H9 (cell line): ENCODE results near the gene TBC1D3B. TPM values are rescaled to one million over a fixed set of nuclear protein-coding genes. Genes with fewer than 3 reads are reported as not detected.

ENCODE experiments used
- DNase-seq: peaks from one replicate; pipeline ENCODE4 v3.0.0-alpha.2; 2017
- H2AFZ ChIP-seq: one replicate; pipeline ENCODE4 v1.6.1; 2013; ENCODE audit warnings: mild to moderate bottlenecking, low read length, control low read depth, moderate library complexity
- H2AK5ac ChIP-seq: 2 replicates; pipeline ENCODE4 v1.6.1; 2013; ENCODE audit warnings: low read length, control low read depth, mixed read lengths; ENCODE audit not compliant: insufficient read length
- H2BK120ac ChIP-seq: one replicate; pipeline ENCODE4 v1.6.1; 2013; ENCODE audit warnings: low read depth, mild to moderate bottlenecking, low read length, control low read depth, inconsistent platforms; ENCODE audit not compliant: poor library complexity, severe bottlenecking
- H2BK12ac ChIP-seq: 2 replicates; pipeline ENCODE4 v1.6.1; 2013; ENCODE audit warnings: low read length, control low read depth, mixed read lengths, low read depth; ENCODE audit not compliant: insufficient read length
- H2BK15ac ChIP-seq: 2 replicates; pipeline ENCODE4 v1.6.1; 2013; ENCODE audit warnings: low read depth, low read length, control low read depth
- H2BK20ac ChIP-seq: one replicate; pipeline ENCODE4 v1.6.1; 2013; ENCODE audit warnings: low read depth, mild to moderate bottlenecking, low read length, control low read depth, inconsistent platforms; ENCODE audit not compliant: poor library complexity, severe bottlenecking
- H2BK5ac ChIP-seq: 2 replicates; pipeline ENCODE4 v1.6.1; 2013; ENCODE audit warnings: low read length, control low read depth, mixed read lengths; ENCODE audit not compliant: insufficient read length
- H3K14ac ChIP-seq: 2 replicates; pipeline ENCODE4 v1.6.1; 2013; ENCODE audit warnings: low read length, control low read depth; ENCODE audit not compliant: insufficient read depth
- H3K18ac ChIP-seq: 2 replicates; pipeline ENCODE4 v1.6.1; 2013; ENCODE audit warnings: low read depth, mild to moderate bottlenecking, mixed read lengths, low read length, control low read depth; ENCODE audit not compliant: insufficient read length
- H3K23ac ChIP-seq: 2 replicates; pipeline ENCODE4 v1.6.1; 2013; ENCODE audit warnings: low read length, control low read depth, mixed read lengths, low read depth; ENCODE audit not compliant: insufficient read length
- H3K23me2 ChIP-seq: 2 replicates; pipeline ENCODE4 v1.6.1; 2013; ENCODE audit warnings: low read depth, mild to moderate bottlenecking, mixed read lengths, low read length, control low read depth; ENCODE audit not compliant: insufficient read length, poor library complexity, severe bottlenecking
- H3K27ac ChIP-seq: 2 replicates; pipeline ENCODE4 v1.5.1; 2013; ENCODE audit warnings: low read length, control low read depth, mixed read lengths, low read depth; ENCODE audit not compliant: insufficient read length
- H3K27me3 ChIP-seq: 2 replicates; pipeline ENCODE4 v1.6.1; 2013; ENCODE audit warnings: low read length, control low read depth, inconsistent platforms; ENCODE audit not compliant: insufficient read depth
- H3K4ac ChIP-seq: 2 replicates; pipeline ENCODE4 v1.6.1; 2013; ENCODE audit warnings: low read depth, mild to moderate bottlenecking, control low read depth, inconsistent platforms, low read length, moderate library complexity
- H3K4me1 ChIP-seq: 2 replicates; pipeline ENCODE4 v1.6.1; 2013; ENCODE audit warnings: low read length, control low read depth, inconsistent platforms; ENCODE audit not compliant: insufficient read depth
- H3K4me2 ChIP-seq: 2 replicates; pipeline ENCODE4 v1.6.1; 2013; ENCODE audit warnings: low read length, control low read depth, mixed read lengths; ENCODE audit not compliant: insufficient read length, insufficient read depth
- H3K56ac ChIP-seq: 2 replicates; pipeline ENCODE4 v1.6.1; 2013; ENCODE audit warnings: low read depth, mild to moderate bottlenecking, mixed read lengths, low read length, control low read depth; ENCODE audit not compliant: insufficient read length
- H3K79me1 ChIP-seq: 2 replicates; pipeline ENCODE4 v1.6.1; 2013; ENCODE audit warnings: low read depth, mild to moderate bottlenecking, moderate library complexity, low read length, control low read depth, inconsistent platforms; ENCODE audit not compliant: insufficient read depth, poor library complexity, severe bottlenecking
- H3K79me2 ChIP-seq: 2 replicates; pipeline ENCODE4 v1.6.1; 2013; ENCODE audit warnings: low read length, control low read depth, inconsistent platforms; ENCODE audit not compliant: insufficient read depth
- H3K9ac ChIP-seq: 2 replicates; pipeline ENCODE4 v1.6.1; 2013; ENCODE audit warnings: low read length, control low read depth, mixed read lengths; ENCODE audit not compliant: insufficient read length; ENCODE audit errors: extremely low read depth
- H3K9me3 ChIP-seq: one replicate; pipeline ENCODE4 v1.6.1; 2013; ENCODE audit warnings: low read depth, low read length, inconsistent platforms; ENCODE audit not compliant: control insufficient read depth
- H3T11ph ChIP-seq: one replicate; pipeline ENCODE4 v1.6.1; 2013; ENCODE audit warnings: mild to moderate bottlenecking, low read length, control low read depth, inconsistent platforms
- H4K20me1 ChIP-seq: one replicate; pipeline ENCODE4 v1.6.1; 2013; ENCODE audit not compliant: control insufficient read depth, insufficient read length, insufficient read depth
- H4K5ac ChIP-seq: 2 replicates; pipeline ENCODE4 v1.6.1; 2013; ENCODE audit warnings: low read depth, mild to moderate bottlenecking, mixed read lengths, low read length, control low read depth; ENCODE audit not compliant: insufficient read length
- H4K8ac ChIP-seq: replicated peaks from 2 replicates; pipeline ENCODE4 v1.6.1; 2013; ENCODE audit warnings: low read length, control low read depth, mixed read lengths, low read depth; ENCODE audit not compliant: insufficient read length
- H4K91ac ChIP-seq: 2 replicates; pipeline ENCODE4 v1.6.1; 2013; ENCODE audit warnings: low read depth, mild to moderate bottlenecking, moderate library complexity, mixed read lengths, low read length, control low read depth; ENCODE audit not compliant: insufficient read length
- H3K27ac Mint-ChIP-seq, 3 experiments: 2 replicates in 2 of 3; 3 replicates in 1 of 3; pipeline ENCODE4 v1.8.0; 2020 to 2021; ENCODE audit warnings: mixed read lengths in 3 of 3, mild to moderate bottlenecking in 1 of 3, moderate library complexity in 1 of 3
- H3K27me3 Mint-ChIP-seq: 2 replicates; pipeline ENCODE4 v1.8.0; 2021; ENCODE audit warnings: low read depth, mild to moderate bottlenecking, moderate library complexity, mixed read lengths
- H3K36me3 Mint-ChIP-seq, 3 experiments: 2 replicates in 2 of 3; 3 replicates in 1 of 3; pipeline ENCODE4 v1.8.0; 2020 to 2021; ENCODE audit warnings: low read depth in 3 of 3, mixed read lengths in 3 of 3; ENCODE audit not compliant: insufficient read depth in 1 of 3
- H3K4me1 Mint-ChIP-seq, 2 experiments: 2 replicates each; pipeline ENCODE4 v1.8.0; 2020; ENCODE audit warnings: mixed read lengths in 2 of 2
- H3K4me3 Mint-ChIP-seq, 2 experiments: 2 replicates in 1 of 2; 3 replicates in 1 of 2; pipeline ENCODE4 v1.8.0; 2020 to 2021; ENCODE audit warnings: mild to moderate bottlenecking in 2 of 2, mixed read lengths in 2 of 2, moderate library complexity in 1 of 2
- H3K9me3 Mint-ChIP-seq, 2 experiments: 2 replicates in 1 of 2; 3 replicates in 1 of 2; pipeline ENCODE4 v1.8.0; 2020; ENCODE audit warnings: mild to moderate bottlenecking in 2 of 2, mixed read lengths in 2 of 2, moderate library complexity in 1 of 2
- CTCF ChIP-seq: fragments of 200-600 bp; sonication (generic); conservative IDR thresholded peaks from 3 replicates; pipeline ENCODE4 v1.8.0; 2021; ENCODE audit warnings: antibody characterized with exemption, mild to moderate bottlenecking
- WGBS: extraction: QIAGEN DNeasy Blood & Tissue Kit; methylation state at CpG from one replicate; pipeline ENCODE4 v1.1.7; 2013; ENCODE audit warnings: missing lambda C conversion rate, low lambda C conversion rate, mixed read lengths; ENCODE audit not compliant: insufficient read length; ENCODE audit errors: extremely low coverage; 5-methylcytosine and 5-hydroxymethylcytosine counted together
- total RNA-seq: library from RNA; stranded (reverse); gene quantifications from 2 replicates; pipeline ENCODE4 v1.2.1, GENCODE V29; 2021

TBC1D3B gene
- total RNA-seq, 1 experiment from 2014 or later: 8.8 TPM

GRCh38 chr17:36198831-36199465 lies 22.5 kb upstream of the TBC1D3B start:
- H3K56ac ChIP-seq: no peak overlapping the region
- H3K4me1 ChIP-seq: no peaks in the 10 kb centered on the region; the same call in 1 of the 2 replicates
- H2AFZ ChIP-seq: no peak overlapping the region
- H3K36me3 Mint-ChIP-seq: no peaks in the 10 kb centered on the region
- no peaks in the 10 kb centered on the region for H3K27me3 ChIP-seq
- H3K27me3 Mint-ChIP-seq: peaks cover 15% of the 10 kb centered on the region
- no peak overlapping the region for H3K18ac ChIP-seq
- no peak overlapping the region for H2AK5ac ChIP-seq
- H3K4ac ChIP-seq: no peak overlapping the region
- peaks cover 17 to 20% of the 10 kb centered on the region in 2 experiments for H3K4me1 Mint-ChIP-seq
- H3K9me3 ChIP-seq: no peaks in the 10 kb centered on the region
- no peak for DNase-seq
- no CpG with 5 or more reads among the region's 7 CpGs for WGBS
- no peaks in the 10 kb centered on the region for H3K79me1 ChIP-seq
- no peaks in the 10 kb centered on the region for H3K79me2 ChIP-seq
- H3K23me2 ChIP-seq: no peaks in the 10 kb centered on the region
- H3K14ac ChIP-seq: no peak overlapping the region
- H3K23ac ChIP-seq: no peak overlapping the region
- no peak for TF ChIP-seq CTCF
- no peak overlapping the region for H3K4me3 Mint-ChIP-seq
- no peak overlapping the region for H4K5ac ChIP-seq
- H3K9ac ChIP-seq: no peak overlapping the region
- H3K27ac ChIP-seq: no peak overlapping the region
- H4K20me1 ChIP-seq: no peaks in the 10 kb centered on the region
- H3T11ph ChIP-seq: no peak overlapping the region
- no peak overlapping the region for H2BK12ac ChIP-seq
- no peak overlapping the region for H2BK15ac ChIP-seq
- H4K91ac ChIP-seq: no peak overlapping the region
- H2BK20ac ChIP-seq: no peak overlapping the region
- H4K8ac ChIP-seq: no peak overlapping the region
- H3K4me2 ChIP-seq: no peak overlapping the region
- H3K9me3 Mint-ChIP-seq: no peaks in the 10 kb centered on the region; a peak in 1 of 5 replicates
- H2BK120ac ChIP-seq: no peak overlapping the region
- no peak overlapping the region; a peak in 1 of 7 replicates for H3K27ac Mint-ChIP-seq
- no peak overlapping the region for H2BK5ac ChIP-seq
